OCI-LY7 (cell line): ENCODE results near the gene TTC28. TPM values are rescaled to one million over a fixed set of nuclear protein-coding genes. Genes with fewer than 3 reads are reported as not detected.

Source experiments
- BruUV-seq: library from RNA; stranded (reverse); fragments of 400-500 nt; replicated peaks from 2 replicates; lab custom pipeline; 2021; lab: Mats Ljungman, UMichigan
- CTCF ChIA-PET: fragments of 300-600 bp; sonication (Branson Sonifier 250); formaldehyde crosslinking; loops from one replicate; lab custom pipeline; 2022; ENCODE audit warnings: antibody characterized with exemption; ENCODE audit not compliant: unreplicated experiment; lab: Charles Lee
- POLR2A ChIA-PET: fragments of 300-600 bp; sonication (Branson Sonifier 250); formaldehyde crosslinking; loops from one replicate; lab custom pipeline; 2022; ENCODE audit warnings: antibody characterized with exemption; lab: Charles Lee
- DNase-seq: peaks from one replicate; pipeline ENCODE4 v3.0.0-alpha.2; 2015; ENCODE audit warnings: low spot score
- H2AFZ ChIP-seq: fragments of 200-600 bp; sonication (generic), shearing (Covaris generic); 2 replicates; pipeline ENCODE4 v1.6.1; 2014; ENCODE audit warnings: mild to moderate bottlenecking, antibody characterized with exemption, low read length, moderate library complexity
- H3K27ac ChIP-seq: fragments of 200-600 bp; sonication (generic); 2 replicates; pipeline ENCODE4 v1.5.1; 2014; ENCODE audit warnings: mixed run types, low read depth, mild to moderate bottlenecking, moderate library complexity, low read length, inconsistent platforms; ENCODE audit not compliant: poor library complexity, severe bottlenecking
- H3K36me3 ChIP-seq: fragments of 200-600 bp; sonication (generic); 2 replicates; pipeline ENCODE4 v1.6.1; 2014; ENCODE audit warnings: mild to moderate bottlenecking, antibody characterized with exemption, low read length, moderate library complexity, mixed read lengths; ENCODE audit not compliant: insufficient read depth
- H3K4me1 ChIP-seq: fragments of 200-600 bp; sonication (generic); 2 replicates; pipeline ENCODE4 v1.5.1; 2014; ENCODE audit warnings: mild to moderate bottlenecking, low read length; ENCODE audit not compliant: insufficient read depth, poor library complexity, severe bottlenecking
- H3K4me2 ChIP-seq: fragments of 200-600 bp; sonication (generic); 2 replicates; pipeline ENCODE4 v1.6.1; 2014; ENCODE audit warnings: mild to moderate bottlenecking, low read length
- H3K4me3 ChIP-seq: fragments of 200-600 bp; sonication (generic); 2 replicates; pipeline ENCODE4 v1.5.1; 2014; ENCODE audit warnings: mild to moderate bottlenecking, low read depth, low read length; ENCODE audit not compliant: poor library complexity, severe bottlenecking
- H3K79me2 ChIP-seq: fragments of 200-600 bp; sonication (generic); 2 replicates; pipeline ENCODE4 v1.6.1; 2016; ENCODE audit warnings: low read depth, mild to moderate bottlenecking, low read length, moderate library complexity, mixed read lengths; ENCODE audit not compliant: insufficient read depth
- H3K9me2 ChIP-seq: fragments of 200-600 bp; sonication (generic); 2 replicates; pipeline ENCODE4 v1.6.1; 2016; ENCODE audit warnings: mild to moderate bottlenecking, low read length, mixed read lengths; ENCODE audit not compliant: insufficient read depth
- H3K9me3 ChIP-seq: fragments of 200-600 bp; sonication (generic); 2 replicates; pipeline ENCODE4 v1.6.1; 2014; ENCODE audit warnings: mild to moderate bottlenecking, mixed run types, low read length, mixed read lengths
- H4K20me1 ChIP-seq: fragments of 200-600 bp; sonication (generic); 2 replicates; pipeline ENCODE4 v1.6.1; 2014; ENCODE audit warnings: mild to moderate bottlenecking, antibody characterized with exemption, low read length, moderate library complexity, mixed read lengths; ENCODE audit not compliant: insufficient read depth
- CTCF ChIP-seq: fragments of 200-600 bp; sonication (generic); conservative IDR thresholded peaks from 2 replicates; pipeline ENCODE4 v1.5.1; 2014; ENCODE audit warnings: mild to moderate bottlenecking, antibody characterized with exemption, low read length, moderate library complexity, mixed read lengths
- EZH2phosphoT487 ChIP-seq: fragments of 200-600 bp; sonication (generic); IDR thresholded peaks from 2 replicates; pipeline ENCODE4 v1.6.1; 2018; ENCODE audit warnings: low read depth, borderline replicate concordance, mild to moderate bottlenecking, mixed run types, antibody characterized with exemption, low read length, moderate library complexity, mixed read lengths
- intact Hi-C: fragments of 100-400 bp; cut with micrococcal nuclease; formaldehyde crosslinking; loops from one replicate; pipeline ENCODE4 v1.10.0; 2022; ENCODE audit not compliant: unreplicated experiment
- total RNA-seq, 2 experiments: library from RNA; depleted of rRNA in 1 of 2; stranded (reverse); fragments of >200 nt in 1 of 2; shearing (Covaris generic) in 1 of 2; gene quantifications; 2 replicates each; pipeline ENCODE4 v1.2.3, GENCODE V29; 2014 to 2022

Gene TTC28
- total RNA-seq, 2 experiments from 2014 or later: under 0.01 to 0.55 TPM

GRCh38 chr22:28628766-28629165 lies 50.9 kb downstream of the TTC28 start:
- TF ChIP-seq CTCF (no peak), EZH2phosphoT487 (no peak)
- Histone ChIP-seq H4K20me1 (no peaks in the 10 kb centered on the region), H3K4me3 (no peak overlapping the region), H3K4me2 (no peak overlapping the region), H3K9me2 (no peaks in the 10 kb centered on the region), H2AFZ (no peak overlapping the region), H3K36me3 (no peaks in the 10 kb centered on the region), H3K79me2 (no peaks in the 10 kb centered on the region), H3K4me1 (no peaks in the 10 kb centered on the region), H3K27ac (no peak overlapping the region), H3K9me3 (no peaks in the 10 kb centered on the region)
- no peak for DNase-seq
- intact Hi-C loops: no loop called here
- no TSS peak for BruUV-seq
- ChIA-PET POLR2A (interaction anchor here (0.7 kb wide), 1 partner anchor 943 kb away, joined by 3 read pairs; no protein-coding TSS in a partner anchor), CTCF (no interaction called here)

GRCh38 chr22:28627791-28628190 lies 51.8 kb downstream of the TTC28 start:
- Histone ChIP-seq H3K4me3 (no peak overlapping the region), H3K27ac (no peak overlapping the region), H4K20me1 (no peaks in the 10 kb centered on the region), H3K4me2 (no peak overlapping the region), H3K9me3 (no peaks in the 10 kb centered on the region), H2AFZ (no peak overlapping the region), H3K79me2 (no peaks in the 10 kb centered on the region), H3K36me3 (no peaks in the 10 kb centered on the region), H3K4me1 (no peaks in the 10 kb centered on the region), H3K9me2 (no peaks in the 10 kb centered on the region)
- BruUV-seq: no TSS peak
- no peak for DNase-seq
- TF ChIP-seq EZH2phosphoT487: no peak
- TF ChIP-seq CTCF: no peak
- ChIA-PET POLR2A (interaction anchor here (0.7 kb wide), 1 partner anchor 19 kb away, joined by 3 read pairs; no protein-coding TSS in a partner anchor), CTCF (no interaction called here)
- intact Hi-C loops: no loop called here

- H3K4me3 ChIP-seq: no peak overlapping the region
- intact Hi-C loops: no loop called here
- no TSS peak for BruUV-seq
- ChIA-PET POLR2A (no interaction called here), CTCF (no interaction called here)
- no peak overlapping the region for H3K4me2 ChIP-seq
- no peaks in the 10 kb centered on the region for H4K20me1 ChIP-seq
- H3K9me2 ChIP-seq: no peaks in the 10 kb centered on the region
- no peak overlapping the region for H3K27ac ChIP-seq
- TF ChIP-seq EZH2phosphoT487 (no peak), CTCF (no peak)
- no peak for DNase-seq
- H2AFZ ChIP-seq: no peak overlapping the region
- no peaks in the 10 kb centered on the region for H3K36me3 ChIP-seq
- H3K4me1 ChIP-seq: no peaks in the 10 kb centered on the region
- H3K79me2 ChIP-seq: no peaks in the 10 kb centered on the region
- H3K9me3 ChIP-seq: no peaks in the 10 kb centered on the region
Measured at GRCh38 chr22:28620244-28620922, 59.3 kb downstream of the TTC28 start.
